PFSK-1 (cell line): Measurements from ENCODE around the gene SLC16A9.

Experiments
- FOXP2 ChIP-seq: optimal IDR thresholded peaks from 2 replicates; pipeline ENCODE3; 2011; ENCODE audit warnings: borderline replicate concordance, control low read depth, inconsistent platforms; ENCODE audit not compliant: insufficient read depth; ENCODE audit errors: extremely low read length, extremely low read depth
- POLR2AphosphoS5 ChIP-seq: IDR thresholded peaks from 2 replicates; pipeline ENCODE4 v1.6.1; 2012; ENCODE audit warnings: low read depth, mild to moderate bottlenecking, control low read depth, low read length, moderate library complexity
- REST ChIP-seq, 2 experiments: IDR thresholded peaks; 2 replicates each; pipeline versions ENCODE4 v1.6.1 to v1.8.0; 2011 to 2012; ENCODE audit warnings: low read depth in 2 of 2, low read length in 2 of 2, control low read depth in 1 of 2, inconsistent platforms in 1 of 2, mild to moderate bottlenecking in 1 of 2, moderate library complexity in 1 of 2; ENCODE audit not compliant: insufficient read depth in 1 of 2
- SIN3A ChIP-seq: IDR thresholded peaks from 2 replicates; pipeline ENCODE4 v1.6.1; 2012; ENCODE audit warnings: mild to moderate bottlenecking, low read length, moderate library complexity, borderline replicate concordance; ENCODE audit not compliant: insufficient read depth
- TAF1 ChIP-seq: IDR thresholded peaks from 2 replicates; pipeline ENCODE4 v1.6.1; 2012; ENCODE audit warnings: low read length, control low read depth, borderline replicate concordance; ENCODE audit not compliant: insufficient read depth

SLC16A9 gene

GRCh38 chr10:59741048-59741447 is 31.4 kb upstream of the SLC16A9 start:
- TF ChIP-seq TAF1 (no peak), FOXP2 (no peak), SIN3A (no peak), POLR2AphosphoS5 (no peak), REST (IDR thresholded peaks at IDR 0.05; ENCODE audit: insufficient read depth in 1 of 2, low read depth in 2 of 2, low read length in 2 of 2) (no peak)

DNA sequence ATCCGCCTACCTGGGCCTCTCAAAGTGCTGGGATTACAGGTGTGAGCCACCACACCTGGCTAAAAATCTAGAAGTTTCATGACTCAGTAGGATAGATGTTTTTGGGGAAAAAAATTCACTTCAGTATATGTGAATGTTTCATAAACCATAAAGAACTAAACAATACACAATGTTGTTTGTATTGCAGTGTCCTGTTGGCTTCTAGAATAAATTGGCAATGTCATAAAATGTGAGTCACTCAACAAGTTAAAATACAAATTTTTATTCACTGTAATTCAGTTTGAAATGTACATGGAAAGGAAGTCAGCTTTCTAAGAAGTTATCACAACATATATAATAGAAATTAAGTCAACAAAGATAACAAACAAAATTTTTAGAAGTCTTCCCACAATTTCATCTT is 27.1 kb upstream of the SLC16A9 start:
- TF ChIP-seq TAF1 (no peak), POLR2AphosphoS5 (no peak), SIN3A (no peak), FOXP2 (no peak), REST (IDR thresholded peaks at IDR 0.05; ENCODE audit: insufficient read depth in 1 of 2, low read depth in 2 of 2, low read length in 2 of 2) (no peak)

DNA sequence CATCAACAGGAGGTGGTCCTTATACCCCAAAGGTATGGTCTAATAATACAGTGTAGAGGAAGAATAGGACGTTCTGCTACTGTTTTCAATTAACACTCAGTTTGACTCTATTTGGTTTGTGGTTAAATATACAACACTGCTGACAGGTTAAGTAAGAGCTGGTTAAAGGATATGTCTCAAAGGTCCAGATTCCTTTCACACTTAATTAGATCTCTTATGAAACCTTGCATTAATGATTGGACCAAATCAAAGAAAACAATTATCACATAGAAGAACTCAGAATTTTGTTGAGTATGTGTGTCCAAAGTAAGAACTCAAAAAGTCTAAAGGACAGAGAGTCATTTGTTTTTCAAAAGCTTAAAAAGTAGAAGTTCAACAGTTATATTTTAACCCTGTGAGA is 25.6 kb upstream of the SLC16A9 start:
- TF ChIP-seq SIN3A (no peak), FOXP2 (no peak), POLR2AphosphoS5 (no peak), TAF1 (no peak), REST (IDR thresholded peaks at IDR 0.05; ENCODE audit: insufficient read depth in 1 of 2, low read depth in 2 of 2, low read length in 2 of 2) (no peak)

- no peak for TF ChIP-seq TAF1
- TF ChIP-seq REST (IDR thresholded peaks at IDR 0.05; ENCODE audit: insufficient read depth in 1 of 2, low read depth in 2 of 2, low read length in 2 of 2) = no peak
- no peak for TF ChIP-seq FOXP2
- TF ChIP-seq POLR2AphosphoS5 = no peak
- TF ChIP-seq SIN3A = no peak
These were observed 24.4 kb upstream of the SLC16A9 start for GRCh38 chr10:59734014-59734462.
